HL-60 (cell line): ENCODE measurements around the gene DPAGT1.

Experiments used
- DNase-seq, 2 experiments: peaks; one replicate each; pipeline ENCODE4 v3.0.0-alpha.2; 2010 to 2020; ENCODE audit warnings: low read depth in 1 of 2, low spot score in 1 of 2
- H3K27ac ChIP-seq: fragments of 250-450 bp; sonication (Bioruptor Pico); replicated peaks from 2 replicates; pipeline ENCODE4 v1.5.1; 2020; ENCODE audit warnings: mild to moderate bottlenecking, moderate library complexity
- H3K27me3 ChIP-seq: fragments of 250-450 bp; sonication (Bioruptor Pico); 2 replicates; pipeline ENCODE4 v1.5.1; 2021; ENCODE audit warnings: mild to moderate bottlenecking, moderate library complexity; ENCODE audit not compliant: insufficient read depth, poor library complexity, severe bottlenecking
- H3K4me3 ChIP-seq: replicated peaks from 2 replicates; pipeline ENCODE4 v1.5.1; 2011; ENCODE audit warnings: mild to moderate bottlenecking, control low read depth, low read length; ENCODE audit not compliant: insufficient read depth
- CTCF ChIP-seq: IDR thresholded peaks from one replicate; pipeline ENCODE4 v1.5.1; 2011; ENCODE audit warnings: low read length, control low read depth, inconsistent platforms; ENCODE audit not compliant: insufficient read depth
- GABPA ChIP-seq: IDR thresholded peaks from 2 replicates; pipeline ENCODE4 v1.6.1; 2012; ENCODE audit warnings: low read depth
- POLR2AphosphoS5 ChIP-seq: IDR thresholded peaks from 2 replicates; pipeline ENCODE4 v1.6.1; 2012; ENCODE audit warnings: low read depth
- REST ChIP-seq: IDR thresholded peaks from 2 replicates; pipeline ENCODE4 v1.6.1; 2012; ENCODE audit warnings: low read depth; ENCODE audit not compliant: insufficient replicate concordance
- SPI1 ChIP-seq: IDR thresholded peaks from 2 replicates; pipeline ENCODE4 v1.6.1; 2012; ENCODE audit warnings: low read depth, mild to moderate bottlenecking, borderline replicate concordance

The DPAGT1 gene

GRCh38 chr11:119095066-119095880 lies 6.4 kb downstream of the DPAGT1 start:
- TF ChIP-seq SPI1, result peak; percentile 43; the same call in 1 of the 2 replicates
- TF ChIP-seq POLR2AphosphoS5, result peak; percentile 100
- no peak for TF ChIP-seq GABPA
- TF ChIP-seq CTCF, result no peak
- TF ChIP-seq REST, result peak; percentile 81
- DNase-seq, result peak; percentile 97 to 100
- Histone ChIP-seq H3K4me3 (peak overlapping the region; percentile 88), H3K27ac (peak overlapping the region; percentile 92), H3K27me3 (no peaks in the 10 kb centered on the region)

- TF ChIP-seq GABPA, result no peak
- no peak for TF ChIP-seq SPI1
- TF ChIP-seq CTCF, result no peak
- TF ChIP-seq POLR2AphosphoS5, result no peak
- no peak for TF ChIP-seq REST
- H3K27ac ChIP-seq, result peak overlapping the region; percentile 92
- no peaks in the 10 kb centered on the region for H3K27me3 ChIP-seq
- peak overlapping the region; percentile 88 for H3K4me3 ChIP-seq
- DNase-seq, result no peak
Observed at GRCh38 chr11:119094816-119095065, 6.9 kb downstream of the DPAGT1 start.

- Histone ChIP-seq H3K27ac (peak overlapping the region; percentile 92), H3K27me3 (no peaks in the 10 kb centered on the region), H3K4me3 (peak overlapping the region; percentile 88)
- peak in 1 of 2 experiments; percentile 30 for DNase-seq
- TF ChIP-seq REST (no peak), CTCF (no peak), GABPA (no peak), POLR2AphosphoS5 (no peak; the same call in 1 of the 2 replicates), SPI1 (no peak)
Observed at GRCh38 chr11:119093942-119094815, 7.5 kb downstream of the DPAGT1 start.
